ENCODE measurements around the gene ZNF407.

Gene ZNF407

GRCh38 chr18:74679006-74679678, 81.5 kb downstream of the ZNF407 start:
- DNase-seq (ENCODE audit: low read depth, low spot score): no peak

- no peak for DNase-seq (ENCODE audit: low read depth, low spot score)
Observed at GRCh38 chr18:74679679-74680076, 82.0 kb downstream of the ZNF407 start.

GRCh38 chr18:74682141-74682990, 84.7 kb downstream of the ZNF407 start:
- DNase-seq (ENCODE audit: low read depth, low spot score): no peak

- DNase-seq (ENCODE audit: low read depth, low spot score): no peak
Observed at GRCh38 chr18:74682991-74683297, 85.3 kb downstream of the ZNF407 start.

- no peak for DNase-seq (ENCODE audit: low read depth, low spot score)
Observed at GRCh38 chr18:74683573-74683972, 85.9 kb downstream of the ZNF407 start.

- peak; percentile 20 for DNase-seq (ENCODE audit: low read depth, low spot score)
Observed at GRCh38 chr18:74689251-74689650, 91.6 kb downstream of the ZNF407 start.

- no peak for DNase-seq (ENCODE audit: low read depth, low spot score)
Observed at GRCh38 chr18:74692367-74693013, 94.8 kb downstream of the ZNF407 start.

- DNase-seq (ENCODE audit: low read depth, low spot score): no peak
Observed at GRCh38 chr18:74694436-74694835, 96.8 kb downstream of the ZNF407 start.

- no peak for DNase-seq (ENCODE audit: low read depth, low spot score)
Observed at GRCh38 chr18:74695170-74695569, 97.5 kb downstream of the ZNF407 start.

GRCh38 chr18:74698881-74699280, 101.2 kb downstream of the ZNF407 start:
- no peak for DNase-seq (ENCODE audit: low read depth, low spot score)

GRCh38 chr18:74699455-74699854, 101.8 kb downstream of the ZNF407 start:
- no peak for DNase-seq (ENCODE audit: low read depth, low spot score)

- DNase-seq (ENCODE audit: low read depth, low spot score): no peak
Observed at GRCh38 chr18:74702950-74703349, 105.3 kb downstream of the ZNF407 start.

GRCh38 chr18:74708169-74708568, 110.5 kb downstream of the ZNF407 start:
- DNase-seq (ENCODE audit: low read depth, low spot score): no peak

- DNase-seq (ENCODE audit: low read depth, low spot score): no peak
Observed at GRCh38 chr18:74709452-74709851, 111.8 kb downstream of the ZNF407 start.

GRCh38 chr18:74714120-74714519, 116.5 kb downstream of the ZNF407 start:
- DNase-seq (ENCODE audit: low read depth, low spot score): no peak

- no peak for DNase-seq (ENCODE audit: low read depth, low spot score)
Observed at GRCh38 chr18:74714791-74715190, 117.1 kb downstream of the ZNF407 start.

- DNase-seq (ENCODE audit: low read depth, low spot score): no peak
Observed at GRCh38 chr18:74715306-74715705, 117.6 kb downstream of the ZNF407 start.

GRCh38 chr18:74715865-74716712, 118.4 kb downstream of the ZNF407 start:
- DNase-seq (ENCODE audit: low read depth, low spot score): no peak

- no peak for DNase-seq (ENCODE audit: low read depth, low spot score)
Observed at GRCh38 chr18:74718312-74718711, 120.6 kb downstream of the ZNF407 start.

- no peak for DNase-seq (ENCODE audit: low read depth, low spot score)
Observed at GRCh38 chr18:74722237-74722636, 124.6 kb downstream of the ZNF407 start.

- no peak for DNase-seq (ENCODE audit: low read depth, low spot score)
Observed at GRCh38 chr18:74724186-74724585, 126.5 kb downstream of the ZNF407 start.

- no peak for DNase-seq (ENCODE audit: low read depth, low spot score)
Observed at GRCh38 chr18:74725690-74726089, 128.0 kb downstream of the ZNF407 start.

Data from smooth muscle cell of the brain vasculature (primary cell).